CD4-positive, CD25-positive, alpha-beta regulatory T cell (primary cell): ENCODE data around the gene CDH13. TPM values are rescaled to one million over a fixed set of nuclear protein-coding genes. Genes with fewer than 3 reads are reported as not detected.

Experiments used
- ATAC-seq, 2 donors: fragments of 150-1000 bp; cut with Tn5 transposase; one replicate each; pipeline ENCODE4 v1.10.0; 2021; ENCODE audit warnings: low read depth in 2 of 2, moderate number of reproducible peaks in 2 of 2, moderate library complexity in 1 of 2
- DNase-seq, 3 donors: peaks; one replicate each; pipeline versions ENCODE4 v3.0.0 to v3.0.0-alpha.2; 2012 to 2022; ENCODE audit warnings: mixed read lengths in 1 of 3
- H3K27ac ChIP-seq: one replicate; pipeline ENCODE4 v1.7.0; 2013; ENCODE audit warnings: mild to moderate bottlenecking, low read length; ENCODE audit not compliant: insufficient read depth, poor library complexity, severe bottlenecking
- H3K27me3 ChIP-seq: one replicate; pipeline ENCODE4 v1.7.0; 2013; ENCODE audit warnings: low read length; ENCODE audit not compliant: control insufficient read depth, insufficient read depth
- H3K36me3 ChIP-seq: one replicate; pipeline ENCODE4 v1.7.0; 2013; ENCODE audit warnings: mild to moderate bottlenecking, low read length, moderate library complexity; ENCODE audit not compliant: control insufficient read depth, insufficient read depth
- H3K4me1 ChIP-seq: 2 replicates; pipeline ENCODE4 v1.7.0; 2013; ENCODE audit warnings: mild to moderate bottlenecking, low read length; ENCODE audit not compliant: insufficient read depth, control insufficient read depth, poor library complexity, severe bottlenecking
- H3K4me3 ChIP-seq: one replicate; pipeline ENCODE4 v1.7.0; 2013; ENCODE audit warnings: low read depth, mild to moderate bottlenecking, low read length, moderate library complexity
- H3K9me3 ChIP-seq, 2 experiments: 1 replicate in 1 of 2; 2 replicates in 1 of 2; pipeline ENCODE4 v1.7.0; 2013; ENCODE audit warnings: low read length in 2 of 2, mild to moderate bottlenecking in 1 of 2, moderate library complexity in 1 of 2; ENCODE audit not compliant: control insufficient read depth in 2 of 2
- H3K27ac Mint-ChIP-seq, 3 donors: one replicate each; pipeline ENCODE4 v1.8.0; 2020 to 2022; ENCODE audit warnings: mild to moderate bottlenecking in 3 of 3, mixed read lengths in 3 of 3, moderate library complexity in 2 of 3
- H3K27me3 Mint-ChIP-seq: one replicate; pipeline ENCODE4 v1.8.0; 2022; ENCODE audit warnings: mild to moderate bottlenecking, mixed read lengths
- H3K36me3 Mint-ChIP-seq: one replicate; pipeline ENCODE4 v1.8.0; 2020; ENCODE audit warnings: mixed read lengths
- H3K4me1 Mint-ChIP-seq, 4 donors: one replicate each; pipeline ENCODE4 v1.8.0; 2020 to 2022; ENCODE audit warnings: mixed read lengths in 4 of 4, mild to moderate bottlenecking in 1 of 4
- H3K4me3 Mint-ChIP-seq, 4 donors: one replicate each; pipeline ENCODE4 v1.8.0; 2020 to 2022; ENCODE audit warnings: mild to moderate bottlenecking in 4 of 4, mixed read lengths in 4 of 4, moderate library complexity in 3 of 4
- H3K9me3 Mint-ChIP-seq, 7 donors: one replicate each; pipeline ENCODE4 v1.8.0; 2020 to 2022; ENCODE audit warnings: mixed read lengths in 7 of 7, mild to moderate bottlenecking in 3 of 7, moderate library complexity in 2 of 7
- polyA plus RNA-seq, 4 donors: library from polyadenylated mRNA; unstranded; fragments of 300-500 nt; fragmentation: Illumina TruSeq; gene quantifications; one replicate each; pipeline ENCODE4 v1.2.3, GENCODE V29; 2021
- total RNA-seq: library from RNA; stranded (reverse); gene quantifications from one replicate; pipeline ENCODE4 v1.2.3, GENCODE V29; 2022

The CDH13 gene
- total and polyA plus RNA-seq, 5 donors from 2014 or later = not detected

- Mint-ChIP-seq H3K27ac (no peak overlapping the region), H3K4me1 (no peaks in the 10 kb centered on the region), H3K27me3 (no peaks in the 10 kb centered on the region), H3K36me3 (no peaks in the 10 kb centered on the region), H3K4me3 (no peak overlapping the region), H3K9me3 (peaks cover 0 to 3% (median 1%) of the 10 kb centered on the region in 7 donors)
- ATAC-seq = no peak
- no peaks in the 10 kb centered on the region for H3K27me3 ChIP-seq
- H3K27ac ChIP-seq = no peak overlapping the region
- H3K36me3 ChIP-seq = no peaks in the 10 kb centered on the region
- H3K9me3 ChIP-seq = no peaks in the 10 kb centered on the region
- no peaks in the 10 kb centered on the region for H3K4me1 ChIP-seq
- no peak for DNase-seq
- H3K4me3 ChIP-seq = no peak overlapping the region
These were observed 257.6 kb downstream of the CDH13 start for GRCh38 chr16:82884320-82884898.

GRCh38 chr16:82886146-82886545 lies 259.4 kb downstream of the CDH13 start:
- Mint-ChIP-seq H3K27me3 (no peaks in the 10 kb centered on the region), H3K9me3 (peaks cover 0 to 3% (median 1%) of the 10 kb centered on the region in 7 donors), H3K27ac (no peak overlapping the region), H3K36me3 (no peaks in the 10 kb centered on the region), H3K4me1 (no peaks in the 10 kb centered on the region), H3K4me3 (no peak overlapping the region)
- H3K4me3 ChIP-seq = no peak overlapping the region
- H3K4me1 ChIP-seq = no peaks in the 10 kb centered on the region
- no peaks in the 10 kb centered on the region for H3K9me3 ChIP-seq
- H3K36me3 ChIP-seq = no peaks in the 10 kb centered on the region
- no peak for DNase-seq
- no peaks in the 10 kb centered on the region for H3K27me3 ChIP-seq
- ATAC-seq = no peak
- no peak overlapping the region for H3K27ac ChIP-seq

- ATAC-seq = no peak
- Mint-ChIP-seq H3K9me3 (peaks cover 0 to 3% (median 1%) of the 10 kb centered on the region in 7 donors), H3K36me3 (no peaks in the 10 kb centered on the region), H3K27ac (no peak overlapping the region), H3K4me3 (no peak overlapping the region), H3K27me3 (no peaks in the 10 kb centered on the region), H3K4me1 (no peaks in the 10 kb centered on the region)
- DNase-seq = no peak
- Histone ChIP-seq H3K9me3 (no peaks in the 10 kb centered on the region), H3K4me1 (no peaks in the 10 kb centered on the region), H3K27me3 (no peaks in the 10 kb centered on the region), H3K4me3 (no peak overlapping the region), H3K27ac (no peak overlapping the region), H3K36me3 (no peaks in the 10 kb centered on the region)
These were observed 261.8 kb downstream of the CDH13 start for GRCh38 chr16:82888591-82889001.

- Histone ChIP-seq H3K9me3 (no peaks in the 10 kb centered on the region), H3K27ac (no peak overlapping the region), H3K27me3 (no peaks in the 10 kb centered on the region), H3K4me3 (no peak overlapping the region), H3K4me1 (no peaks in the 10 kb centered on the region), H3K36me3 (no peaks in the 10 kb centered on the region)
- no peak overlapping the region for H3K4me3 Mint-ChIP-seq
- DNase-seq (no peak), ATAC-seq (no peak)
- no peaks in the 10 kb centered on the region for H3K36me3 Mint-ChIP-seq
- H3K9me3 Mint-ChIP-seq = peaks cover 0 to 5% (median 3%) of the 10 kb centered on the region in 7 donors
- H3K4me1 Mint-ChIP-seq = no peaks in the 10 kb centered on the region
- no peaks in the 10 kb centered on the region for H3K27me3 Mint-ChIP-seq
- no peak overlapping the region for H3K27ac Mint-ChIP-seq
These were observed 264.7 kb downstream of the CDH13 start for GRCh38 chr16:82891424-82891823.

- H3K4me1 ChIP-seq = no peaks in the 10 kb centered on the region
- no peaks in the 10 kb centered on the region for H3K9me3 ChIP-seq
- no peaks in the 10 kb centered on the region for H3K27me3 ChIP-seq
- DNase-seq (no peak), ATAC-seq (no peak)
- no peak overlapping the region for H3K27ac ChIP-seq
- Mint-ChIP-seq H3K36me3 (no peaks in the 10 kb centered on the region), H3K27me3 (no peaks in the 10 kb centered on the region), H3K27ac (no peak overlapping the region), H3K4me3 (no peak overlapping the region), H3K9me3 (peaks cover 0 to 6% (median 3%) of the 10 kb centered on the region in 7 donors), H3K4me1 (no peaks in the 10 kb centered on the region)
- H3K4me3 ChIP-seq = no peak overlapping the region
- H3K36me3 ChIP-seq = no peaks in the 10 kb centered on the region
These were observed 265.1 kb downstream of the CDH13 start for GRCh38 chr16:82891918-82892317.

GRCh38 chr16:82892324-82892723 lies 265.6 kb downstream of the CDH13 start:
- Mint-ChIP-seq H3K36me3 (no peaks in the 10 kb centered on the region), H3K4me1 (no peaks in the 10 kb centered on the region), H3K4me3 (no peak overlapping the region), H3K27ac (no peak overlapping the region), H3K9me3 (peaks cover 0 to 6% (median 2%) of the 10 kb centered on the region in 7 donors), H3K27me3 (no peaks in the 10 kb centered on the region)
- H3K36me3 ChIP-seq = no peaks in the 10 kb centered on the region
- H3K9me3 ChIP-seq = no peaks in the 10 kb centered on the region
- no peak overlapping the region for H3K4me3 ChIP-seq
- no peak for DNase-seq
- no peaks in the 10 kb centered on the region for H3K4me1 ChIP-seq
- no peak for ATAC-seq
- no peak overlapping the region for H3K27ac ChIP-seq
- H3K27me3 ChIP-seq = no peaks in the 10 kb centered on the region

GRCh38 chr16:82895843-82896242 lies 269.1 kb downstream of the CDH13 start:
- Histone ChIP-seq H3K9me3 (no peaks in the 10 kb centered on the region), H3K4me3 (no peak overlapping the region), H3K36me3 (no peaks in the 10 kb centered on the region), H3K4me1 (no peaks in the 10 kb centered on the region), H3K27me3 (no peaks in the 10 kb centered on the region), H3K27ac (no peak overlapping the region)
- H3K27ac Mint-ChIP-seq = no peak overlapping the region
- H3K9me3 Mint-ChIP-seq = peaks cover 0 to 4% (median 2%) of the 10 kb centered on the region in 7 donors
- no peaks in the 10 kb centered on the region for H3K27me3 Mint-ChIP-seq
- ATAC-seq (no peak), DNase-seq (no peak)
- no peaks in the 10 kb centered on the region for H3K4me1 Mint-ChIP-seq
- no peaks in the 10 kb centered on the region for H3K36me3 Mint-ChIP-seq
- H3K4me3 Mint-ChIP-seq = no peak overlapping the region

- Histone ChIP-seq H3K27ac (no peak overlapping the region), H3K9me3 (no peaks in the 10 kb centered on the region), H3K4me3 (no peak overlapping the region), H3K27me3 (no peaks in the 10 kb centered on the region), H3K36me3 (no peaks in the 10 kb centered on the region), H3K4me1 (no peaks in the 10 kb centered on the region)
- Mint-ChIP-seq H3K4me1 (no peaks in the 10 kb centered on the region), H3K27me3 (no peaks in the 10 kb centered on the region), H3K27ac (no peak overlapping the region), H3K36me3 (no peaks in the 10 kb centered on the region), H3K4me3 (no peak overlapping the region), H3K9me3 (peaks cover 0 to 4% (median 1%) of the 10 kb centered on the region in 7 donors)
- DNase-seq (no peak), ATAC-seq (no peak)
These were observed 272.2 kb downstream of the CDH13 start for GRCh38 chr16:82899006-82899405.
